A204.1 (cell line): ENCODE measurements around the gene TFEC.

Experiments
- FAIRE-seq: peaks from 2 replicates; lab custom pipeline; 2012; peaks lifted over from hg19 to GRCh38; lab: Jason Lieb, UNC

Gene TFEC

DNA sequence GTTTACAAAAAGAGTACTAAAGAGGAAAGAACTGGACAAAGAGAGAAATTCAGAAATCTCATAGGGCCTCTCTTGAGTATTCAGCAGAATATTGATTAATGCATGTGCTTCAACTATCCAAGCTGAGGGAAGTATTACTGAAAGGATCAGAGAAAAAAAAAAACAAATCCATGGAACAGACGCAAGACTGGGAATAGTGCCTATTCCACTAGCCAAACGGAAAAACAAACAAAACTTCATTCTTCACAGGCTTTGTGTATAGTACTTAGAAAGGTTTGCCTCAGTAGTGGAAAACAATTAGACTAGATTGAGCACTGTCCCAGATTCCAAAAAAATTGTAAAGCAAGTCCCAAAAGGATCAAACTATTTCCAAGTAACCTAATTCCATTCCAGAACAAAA is 106.2 kb downstream of the TFEC start:
- FAIRE-seq = no peak

DNA sequence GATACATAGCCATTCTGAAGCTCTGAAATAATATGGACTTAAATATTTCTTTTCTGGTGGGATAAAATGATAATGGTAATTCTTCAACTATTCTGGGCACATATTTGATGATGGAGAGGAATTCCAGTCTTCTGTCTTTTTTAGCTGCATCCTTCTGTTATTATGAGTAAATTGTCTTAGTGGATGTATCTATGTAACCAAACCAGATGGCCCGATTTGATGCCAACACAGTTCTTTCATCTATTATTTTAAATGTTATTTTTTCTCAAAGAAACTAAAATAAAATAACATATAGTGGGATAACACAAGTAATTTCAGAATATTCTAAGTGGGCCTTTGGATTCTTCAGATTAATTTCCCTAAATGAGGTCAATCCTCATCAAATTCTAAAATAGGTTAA is 110.2 kb downstream of the TFEC start:
- FAIRE-seq = no peak

- FAIRE-seq = no peak
Observed at GRCh38 chr7:115914951-115915350, 115.6 kb downstream of the TFEC start.

DNA sequence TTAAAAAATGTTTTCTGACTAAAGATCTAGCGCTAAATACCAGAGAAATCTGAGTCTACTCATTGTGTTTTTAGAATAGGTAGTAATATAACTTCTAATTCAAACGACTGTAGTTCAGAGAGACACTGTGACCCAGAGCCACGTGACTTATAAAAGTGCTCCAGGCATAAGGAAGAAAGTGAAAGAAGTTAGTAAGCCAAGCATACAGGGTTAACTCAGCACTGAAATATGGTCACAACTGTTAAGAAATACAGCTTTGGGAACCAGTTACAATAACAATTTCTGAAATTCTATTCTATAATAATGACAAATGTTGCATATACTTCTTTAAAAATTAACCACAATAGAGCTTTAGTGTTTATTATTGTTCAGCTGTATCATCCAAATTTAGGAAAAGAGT is 119.1 kb downstream of the TFEC start:
- FAIRE-seq = no peak

DNA sequence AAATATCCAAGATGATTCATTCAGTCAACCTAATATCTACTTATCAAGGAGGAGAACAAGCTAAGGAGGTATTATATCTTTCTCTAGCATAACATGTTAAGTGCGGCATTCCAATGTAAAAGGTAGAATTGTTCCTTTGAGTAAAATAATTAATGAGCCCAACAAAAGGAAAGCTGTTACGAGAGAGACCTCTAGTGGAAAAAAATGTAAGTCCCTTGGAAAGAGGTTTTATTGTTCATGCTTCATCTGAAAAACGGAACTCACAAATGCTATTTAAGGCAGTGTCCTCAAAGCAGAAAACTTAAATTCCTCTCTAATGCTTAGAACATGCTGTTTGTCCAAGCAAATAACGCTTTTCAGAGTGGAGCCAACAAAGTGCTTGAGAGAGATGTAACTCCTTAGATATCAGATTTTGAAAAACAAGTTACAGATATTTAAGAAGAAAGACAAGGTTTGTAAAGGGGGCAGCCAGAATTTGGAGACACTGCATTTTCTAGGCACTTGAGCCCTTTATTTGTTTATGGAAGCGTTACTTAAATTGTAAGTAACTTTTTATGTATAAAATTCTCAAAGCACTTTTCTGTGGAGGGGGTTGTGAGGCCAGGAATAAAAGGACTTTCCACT is 119.9 kb downstream of the TFEC start:
- peak; percentile 100 for FAIRE-seq

DNA sequence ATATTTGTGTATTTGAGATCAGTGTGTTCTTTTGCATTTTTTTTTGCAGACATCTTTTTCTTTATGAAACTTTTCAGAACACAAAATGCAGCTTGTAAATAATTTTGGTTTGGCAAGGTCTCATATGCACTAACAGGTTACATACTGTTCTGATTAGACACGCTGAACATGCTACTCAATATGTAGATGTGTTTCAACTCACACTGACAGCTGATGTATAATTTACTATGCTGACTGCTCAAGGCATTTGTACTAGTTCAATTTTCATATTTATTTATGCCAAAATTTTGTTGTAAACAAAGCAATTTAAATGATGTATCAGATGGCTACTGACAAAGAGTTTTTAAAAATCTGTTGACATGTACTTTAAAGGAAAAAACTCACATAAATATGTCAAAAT is 123.8 kb downstream of the TFEC start:
- FAIRE-seq = no peak

- FAIRE-seq = no peak
Observed at GRCh38 chr7:115889669-115889984, 140.9 kb downstream of the TFEC start.

DNA sequence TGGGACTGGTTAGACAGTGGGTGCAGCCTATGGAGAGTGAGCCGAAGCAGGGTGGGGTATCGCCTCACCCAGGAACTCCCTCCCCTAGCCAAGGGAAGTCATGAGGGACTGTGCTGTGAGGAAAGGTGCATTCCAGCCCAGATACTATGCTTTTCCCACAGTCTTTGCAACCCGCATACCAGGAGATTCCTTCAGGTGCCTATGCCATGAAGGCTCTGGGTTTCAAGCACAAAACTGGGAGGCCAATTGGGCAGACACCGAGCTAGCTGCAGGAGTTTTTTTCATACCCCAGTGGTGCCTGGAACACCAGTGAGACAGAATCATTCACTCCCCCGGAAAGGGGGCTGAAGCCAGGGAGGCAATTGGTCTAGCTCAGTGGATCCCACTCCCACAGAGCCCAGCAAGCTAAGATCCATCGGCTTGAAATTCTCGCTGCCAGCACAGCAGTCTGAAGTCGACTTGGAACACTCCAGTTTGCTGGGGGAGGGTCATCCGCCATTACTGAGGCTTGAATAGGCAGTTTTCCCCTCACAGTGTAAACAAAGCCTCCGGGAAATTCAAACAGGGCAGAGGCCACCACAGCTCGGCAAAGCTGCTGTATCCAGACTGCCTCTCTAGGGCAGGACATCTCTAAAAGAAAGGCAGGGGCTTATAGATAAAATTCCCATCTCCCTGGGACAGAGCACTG is 141.4 kb downstream of the TFEC start:
- no peak for FAIRE-seq

- no peak for FAIRE-seq
Observed at GRCh38 chr7:115885550-115885949, 145.0 kb downstream of the TFEC start.
